Right cardiac atrium (tissue), 5 donors: ENCODE results near the gene C21orf91. TPM values are rescaled to one million over a fixed set of nuclear protein-coding genes. Genes with fewer than 3 reads are reported as not detected.

Experiments used
- ATAC-seq, 2 donors: fragments of 200-7000 bp; cut with Tn5 transposase; one replicate each; pipeline versions ENCODE4 v1.8.0 to v1.9.1; 2020; ENCODE audit warnings: moderate library complexity in 2 of 2, mild to moderate bottlenecking in 1 of 2
- DNase-seq, 3 donors: peaks; one replicate each; pipeline ENCODE4 v3.0.0-alpha.2; 2020
- H3K27ac ChIP-seq: one replicate; pipeline ENCODE4 v1.5.1; 2013; ENCODE audit warnings: mild to moderate bottlenecking, low read length, control low read depth, moderate library complexity
- H3K27me3 ChIP-seq: one replicate; pipeline ENCODE4 v1.6.1; 2013; ENCODE audit not compliant: control insufficient read depth, insufficient read depth
- H3K4me1 ChIP-seq: one replicate; pipeline ENCODE4 v1.6.1; 2013; ENCODE audit warnings: low read length; ENCODE audit not compliant: control insufficient read depth, insufficient read depth
- H3K4me3 ChIP-seq: one replicate; pipeline ENCODE4 v1.5.1; 2013; ENCODE audit warnings: low read length, control low read depth
- H3K9me3 ChIP-seq: one replicate; pipeline ENCODE4 v1.6.1; 2013; ENCODE audit warnings: low read length; ENCODE audit not compliant: control insufficient read depth
- whole genome bisulfite sequencing: extraction: QIAGEN DNeasy Blood & Tissue Kit; methylation state at CpG from one replicate; pipeline ENCODE4 v1.1.7; 2013; 5-methylcytosine and 5-hydroxymethylcytosine counted together
- intact Hi-C, 4 donors: fragments of 100-400 bp; cut with DNase I; formaldehyde crosslinking; loops; one replicate each; pipeline versions ENCODE4 v1.11.0 to v1.14.0; 2022 to 2023
- polyA plus RNA-seq: library from polyadenylated mRNA; stranded (reverse); fragments of 200-250 nt; gene quantifications from one replicate; pipeline ENCODE4 v1.2.3, GENCODE V29; 2013
- total RNA-seq, 4 donors: library from RNA; stranded (reverse); fragmentation: NEBNext Ultra II Directional; extraction: Animal tissue kit (Norgen Biotek cat#: 25700); gene quantifications; one replicate each; pipeline ENCODE4 v1.2.1, GENCODE V29; 2021
- donor health status: healthy with polysubstance abuse.
- donor health status: DM: no; HTN: yes; CAD: no.
- donor health status: DM: no; HTN: no; CAD: no.
- donor health status: DM: no; HTN: yes; CAD: no; lungs with severe emphysema.
- donor health status: DM: yes; HTN: yes; CAD: no.

C21orf91 gene
- total and polyA plus RNA-seq, 5 donors: 3.6 to 11.7 (median 9.7) TPM

DNA sequence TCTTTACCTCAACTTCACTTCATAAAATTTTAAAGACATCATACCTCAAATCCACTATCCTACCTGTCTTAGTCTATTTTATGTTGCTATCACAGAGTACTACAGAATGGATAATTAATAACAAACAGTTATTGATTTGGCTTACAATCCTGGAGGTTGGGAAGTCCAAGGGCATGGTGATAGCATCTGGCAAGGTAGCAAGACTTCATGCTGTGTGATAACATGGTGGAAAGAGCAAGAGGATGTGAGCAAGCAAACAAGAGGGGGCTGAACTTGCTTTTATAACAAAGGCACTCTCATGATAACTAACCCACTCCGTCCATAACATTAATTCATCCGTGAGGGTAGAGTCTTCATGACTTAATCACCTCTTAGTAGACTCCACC lies 33.8 kb downstream of the C21orf91 start:
- Histone ChIP-seq H3K27me3 (no peaks in the 10 kb centered on the region), H3K27ac (no peak overlapping the region), H3K9me3 (no peaks in the 10 kb centered on the region), H3K4me3 (no peak overlapping the region), H3K4me1 (no peaks in the 10 kb centered on the region)
- DNase-seq (no peak), ATAC-seq (no peak)
- intact Hi-C loops: no loop called here
- WGBS: 98% methylated on average over 2 of the region's 2 CpGs

DNA sequence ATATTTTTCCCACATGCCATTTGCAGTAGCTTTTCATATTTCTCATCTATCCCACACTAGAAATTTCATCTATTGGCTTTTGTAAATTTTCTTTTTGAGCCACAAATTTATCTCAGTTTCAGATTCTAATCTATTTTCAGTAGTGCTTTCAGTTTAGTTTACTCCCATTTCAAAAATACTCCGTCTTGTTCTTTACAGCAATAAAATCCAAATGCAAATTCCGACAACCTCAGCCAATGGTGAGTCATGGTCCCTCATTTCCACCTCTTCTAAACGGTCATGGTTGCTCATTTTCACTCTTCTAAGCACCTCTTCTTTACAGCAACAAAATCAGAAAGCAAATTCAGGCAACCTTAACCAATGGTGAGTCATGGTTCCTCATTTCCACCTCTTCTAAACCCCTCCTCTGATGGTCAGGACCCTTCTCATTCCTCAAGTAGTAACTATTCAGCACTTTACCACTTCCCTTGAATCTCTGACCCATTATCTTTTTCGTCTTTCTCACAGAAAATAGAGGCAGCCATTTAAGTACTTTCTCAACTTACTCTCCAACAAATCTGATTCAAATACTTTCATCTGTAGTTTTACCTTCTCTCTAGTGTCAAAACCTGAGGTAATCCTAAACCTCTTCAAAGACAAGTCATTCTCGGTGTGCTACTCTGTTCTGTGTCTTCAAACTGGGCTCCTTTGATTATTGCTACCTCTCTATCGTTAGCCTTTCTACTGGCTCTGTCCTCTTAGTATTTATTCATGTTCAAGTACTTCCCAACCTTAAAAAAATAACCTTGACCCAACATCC lies 34.4 kb downstream of the C21orf91 start:
- DNase-seq (no peak), ATAC-seq (no peak)
- Histone ChIP-seq H3K4me3 (no peak overlapping the region), H3K4me1 (no peaks in the 10 kb centered on the region), H3K9me3 (no peaks in the 10 kb centered on the region), H3K27me3 (no peaks in the 10 kb centered on the region), H3K27ac (no peak overlapping the region)
- intact Hi-C loops: no loop called here
- WGBS: 85% methylated on average over 6 of the region's 6 CpGs

DNA sequence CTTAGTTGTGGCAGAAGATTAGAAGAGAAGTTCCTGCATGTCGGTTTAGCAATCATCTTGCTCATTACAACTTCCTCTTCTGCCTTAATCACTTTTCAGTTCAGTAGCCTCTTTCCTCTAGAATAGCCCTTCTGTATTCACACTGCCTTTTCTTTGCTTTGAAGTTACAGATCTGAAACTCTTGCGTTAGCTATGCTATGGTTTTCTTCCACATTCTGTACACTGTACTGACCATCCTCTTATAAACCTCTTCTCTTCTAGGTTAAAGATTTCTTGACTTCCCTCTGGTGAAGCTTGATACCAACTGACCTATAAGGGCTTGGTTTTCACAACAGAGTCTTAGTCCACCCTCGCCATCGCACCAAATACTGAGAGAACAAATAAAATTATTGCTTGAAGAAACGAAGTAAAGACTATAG lies 35.0 kb downstream of the C21orf91 start:
- Histone ChIP-seq H3K9me3 (no peaks in the 10 kb centered on the region), H3K27ac (no peak overlapping the region), H3K27me3 (no peaks in the 10 kb centered on the region), H3K4me3 (no peak overlapping the region), H3K4me1 (no peaks in the 10 kb centered on the region)
- WGBS: 65% methylated on average over 5 of the region's 5 CpGs
- DNase-seq: no peak
- intact Hi-C loops: no loop called here
- ATAC-seq: no peak

DNA sequence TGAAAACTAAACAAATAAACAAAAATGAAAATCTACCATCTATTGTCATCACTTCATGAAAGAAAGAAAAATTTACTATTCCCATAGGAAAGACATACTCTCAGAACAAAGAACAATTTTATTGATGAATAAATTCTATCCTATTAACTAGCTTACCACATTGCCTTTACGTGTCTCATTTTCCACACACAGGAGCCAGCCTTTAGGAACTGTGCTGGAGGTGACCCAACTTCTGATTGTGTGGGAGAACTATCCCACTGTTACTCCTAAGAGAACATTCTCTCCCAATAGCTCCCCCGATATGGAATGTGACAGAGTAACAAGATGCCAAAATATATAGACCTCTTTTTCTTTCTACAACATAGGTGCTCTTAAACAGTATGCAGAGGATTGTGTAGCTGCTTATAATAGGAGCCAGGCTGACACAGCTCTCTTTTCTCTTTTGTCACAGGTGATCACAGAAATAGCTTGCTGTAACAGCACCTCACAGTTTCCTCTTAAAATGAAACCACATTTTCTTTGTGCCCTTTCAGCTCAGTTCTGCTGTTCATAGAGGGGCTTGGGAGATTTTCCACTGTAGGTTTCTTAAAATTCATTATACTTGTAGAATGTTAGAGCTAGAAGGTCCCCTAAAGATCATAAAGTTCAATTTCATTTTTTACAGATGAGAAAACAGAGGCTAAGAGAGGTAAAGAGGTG lies 35.5 kb downstream of the C21orf91 start:
- no peak overlapping the region for H3K27ac ChIP-seq
- H3K9me3 ChIP-seq: no peaks in the 10 kb centered on the region
- intact Hi-C loops: no loop called here
- H3K4me3 ChIP-seq: no peak overlapping the region
- no peaks in the 10 kb centered on the region for H3K4me1 ChIP-seq
- no peak for DNase-seq
- whole genome bisulfite sequencing: 65% methylated on average over 2 of the region's 2 CpGs
- H3K27me3 ChIP-seq: no peaks in the 10 kb centered on the region
- ATAC-seq: no peak

DNA sequence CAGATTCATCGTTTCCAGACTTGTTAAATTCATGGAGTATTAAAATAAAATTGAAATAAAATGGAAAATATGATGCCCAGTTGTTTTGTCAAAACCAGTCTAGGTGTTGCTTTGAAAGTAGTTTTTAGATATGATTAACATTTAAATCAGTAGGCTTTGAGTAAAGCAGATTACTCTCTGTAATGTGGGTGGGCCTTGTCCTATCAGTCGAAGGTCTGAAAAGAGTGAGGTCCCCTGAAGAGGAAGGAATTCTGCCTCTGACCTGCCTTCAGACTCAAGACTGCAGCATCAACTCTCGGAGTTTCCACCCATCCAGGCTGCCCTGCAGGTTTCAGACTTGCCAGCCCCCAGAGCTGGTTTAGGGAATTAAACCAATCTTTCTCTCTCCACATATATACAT lies 36.2 kb downstream of the C21orf91 start:
- Histone ChIP-seq H3K4me3 (no peak overlapping the region), H3K27me3 (no peaks in the 10 kb centered on the region), H3K27ac (no peak overlapping the region), H3K4me1 (no peaks in the 10 kb centered on the region), H3K9me3 (no peaks in the 10 kb centered on the region)
- WGBS: 95% methylated on average over 3 of the region's 3 CpGs
- intact Hi-C loops: no loop called here
- no peak for DNase-seq
- ATAC-seq: no peak

DNA sequence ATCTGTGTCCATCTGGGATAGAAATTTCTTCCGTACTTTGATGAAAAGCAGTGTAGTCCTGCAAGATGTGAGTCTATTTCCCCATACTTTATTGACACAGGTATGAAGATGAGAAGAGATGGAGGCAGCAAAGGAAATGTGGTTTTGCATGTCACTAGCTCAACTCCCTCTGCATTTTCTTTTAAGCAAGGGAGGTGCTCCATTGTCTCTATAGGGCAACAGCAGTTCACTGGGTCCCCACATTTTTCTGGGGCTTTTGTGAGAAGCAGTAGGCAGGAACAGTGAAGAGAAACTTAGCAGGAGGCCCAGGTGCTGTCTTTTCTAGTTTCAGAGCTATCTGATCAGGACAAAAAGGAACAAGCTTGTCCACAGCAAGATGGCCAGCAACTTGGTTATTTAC lies 37.1 kb downstream of the C21orf91 start:
- DNase-seq (no peak), ATAC-seq (no peak)
- 92% methylated on average over 1 of the region's 1 CpG for WGBS
- H3K27ac ChIP-seq: no peak overlapping the region
- no peaks in the 10 kb centered on the region for H3K27me3 ChIP-seq
- no peaks in the 10 kb centered on the region for H3K4me1 ChIP-seq
- intact Hi-C loops: no loop called here
- H3K4me3 ChIP-seq: no peak overlapping the region
- no peaks in the 10 kb centered on the region for H3K9me3 ChIP-seq

DNA sequence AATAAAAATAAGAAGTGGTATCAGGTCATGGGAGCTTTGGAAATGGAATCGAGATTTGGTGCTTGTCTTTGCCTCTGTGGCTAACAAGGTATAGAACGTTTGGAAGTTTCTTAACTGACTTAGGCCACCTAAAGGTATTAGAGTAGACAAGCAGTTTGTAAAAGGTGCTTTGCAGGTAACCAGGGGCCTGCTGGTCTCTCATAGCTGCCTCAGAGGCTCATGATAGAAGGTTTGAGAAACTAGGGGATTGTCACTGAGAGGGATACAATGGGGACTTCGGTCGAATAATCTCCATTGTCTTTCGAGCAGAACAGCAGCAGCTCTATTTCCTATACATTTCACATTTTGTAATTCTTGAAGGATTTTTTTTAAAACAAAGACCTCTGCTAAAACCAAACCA lies 37.6 kb downstream of the C21orf91 start:
- Histone ChIP-seq H3K27ac (no peak overlapping the region), H3K9me3 (no peaks in the 10 kb centered on the region)

DNA sequence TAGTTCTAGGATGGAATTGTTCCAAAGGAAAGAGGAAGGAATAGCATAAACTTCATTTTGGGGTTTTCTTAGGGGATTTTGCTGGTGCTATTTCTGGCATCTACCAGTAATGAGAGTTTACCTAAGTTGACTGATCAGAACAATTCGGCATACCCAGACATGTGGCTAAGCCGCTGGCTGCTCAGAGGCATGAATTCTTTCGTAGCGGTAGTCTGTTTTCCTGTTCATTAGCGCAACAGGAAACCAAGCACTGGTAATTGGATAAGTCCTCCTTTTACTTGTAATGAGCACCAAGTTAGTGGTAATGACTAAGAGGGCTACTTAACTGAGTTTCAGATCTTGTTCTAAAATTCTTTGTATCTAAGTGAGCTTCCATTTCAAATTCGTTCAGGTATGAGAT lies 38.6 kb downstream of the C21orf91 start:
- Histone ChIP-seq H3K9me3 (no peaks in the 10 kb centered on the region), H3K4me1 (no peaks in the 10 kb centered on the region), H3K27ac (no peak overlapping the region), H3K4me3 (no peak overlapping the region), H3K27me3 (no peaks in the 10 kb centered on the region)
- ATAC-seq: no peak
- 59% methylated on average over 6 of the region's 6 CpGs for WGBS
- intact Hi-C loops: no loop called here
- DNase-seq: no peak

More for the DNA sequence above, 37.6 kb downstream of the C21orf91 start:
- DNase-seq: no peak
- WGBS: 93% methylated on average over 5 of the region's 5 CpGs
- intact Hi-C loops: no loop called here
- Histone ChIP-seq H3K4me3 (no peak overlapping the region), H3K4me1 (no peaks in the 10 kb centered on the region), H3K27me3 (no peaks in the 10 kb centered on the region)
- ATAC-seq: no peak

DNA sequence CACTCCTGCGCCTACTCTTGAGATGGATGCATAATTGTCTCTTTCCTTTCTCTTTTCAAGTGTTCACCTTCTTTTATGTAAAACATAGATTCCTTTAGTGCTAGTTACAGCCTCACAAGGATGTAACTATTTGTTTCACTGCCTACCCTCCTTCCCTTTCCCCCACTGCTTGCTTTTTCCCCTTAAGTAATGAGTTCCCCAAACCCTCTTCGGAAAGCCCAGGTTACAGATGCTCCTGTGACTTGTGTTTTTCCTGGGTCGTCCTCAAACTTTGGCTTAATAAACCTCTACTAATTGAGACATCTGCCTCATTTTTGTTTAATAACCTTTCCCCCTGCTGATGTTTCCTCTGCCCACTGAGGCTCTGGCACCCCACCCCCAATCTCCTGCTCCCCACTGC lies 39.2 kb downstream of the C21orf91 start:
- no peak for ATAC-seq
- Histone ChIP-seq H3K4me1 (no peaks in the 10 kb centered on the region), H3K4me3 (no peak overlapping the region), H3K27me3 (no peaks in the 10 kb centered on the region), H3K27ac (no peak overlapping the region), H3K9me3 (no peaks in the 10 kb centered on the region)
- no peak for DNase-seq
- WGBS: 92% methylated on average over 3 of the region's 3 CpGs
- intact Hi-C loops: no loop called here

DNA sequence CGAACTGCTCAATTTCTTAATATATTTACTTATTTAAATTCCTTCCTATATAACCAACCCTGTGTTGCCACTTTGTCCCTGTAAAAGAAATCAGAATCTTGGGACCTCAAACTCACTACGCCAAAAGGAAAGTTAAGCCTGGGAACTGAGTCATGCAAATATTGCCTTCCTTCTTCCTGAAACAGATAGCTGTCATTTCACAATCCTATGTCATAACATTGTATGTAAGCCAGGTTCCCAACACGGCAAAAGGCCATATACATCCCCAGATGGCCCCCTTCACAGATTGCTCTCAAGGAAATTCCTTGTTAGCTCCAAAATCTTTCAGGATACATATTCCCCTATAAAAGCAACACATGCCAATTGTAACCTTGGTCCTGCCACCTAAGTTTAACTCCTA lies 39.7 kb downstream of the C21orf91 start:
- WGBS: 74% methylated on average over 3 of the region's 3 CpGs
- Histone ChIP-seq H3K4me3 (no peak overlapping the region), H3K4me1 (no peaks in the 10 kb centered on the region), H3K27me3 (no peaks in the 10 kb centered on the region), H3K9me3 (no peaks in the 10 kb centered on the region), H3K27ac (no peak overlapping the region)
- DNase-seq: no peak
- no peak for ATAC-seq
- intact Hi-C loops: no loop called here

DNA sequence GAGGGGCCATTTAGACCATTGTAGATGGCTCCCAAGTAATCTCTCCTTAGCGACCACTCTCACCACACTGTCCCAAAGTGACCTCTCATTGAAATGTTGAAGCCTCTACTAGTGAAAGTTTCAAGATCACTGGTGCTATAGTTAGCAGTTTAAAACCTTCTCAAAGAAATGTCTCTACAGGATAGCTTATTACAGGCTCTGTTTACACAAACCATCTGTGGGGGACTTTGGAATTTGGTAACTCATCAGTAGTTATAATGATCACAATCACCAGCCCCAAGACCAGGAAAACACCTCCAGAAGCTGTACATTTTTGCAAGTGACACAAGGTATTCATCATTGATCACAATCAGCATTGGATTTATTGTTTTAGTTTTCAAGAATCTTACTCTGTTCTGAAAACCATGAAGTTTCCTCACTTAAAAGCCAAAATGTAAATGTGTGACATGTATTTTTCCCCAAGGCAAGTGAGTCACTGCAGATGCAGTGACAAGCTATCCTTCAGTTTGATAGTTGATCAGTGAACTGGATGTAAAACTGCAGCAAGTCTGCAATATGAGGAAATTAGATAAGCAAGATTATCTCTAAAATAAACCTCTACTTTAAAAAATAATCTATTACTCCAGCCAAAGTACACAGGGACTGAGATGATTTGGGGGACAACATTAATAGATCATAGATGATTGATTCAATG lies 41.9 kb downstream of the C21orf91 start:
- Histone ChIP-seq H3K4me1 (no peaks in the 10 kb centered on the region), H3K27me3 (no peaks in the 10 kb centered on the region), H3K27ac (no peak overlapping the region), H3K4me3 (no peak overlapping the region), H3K9me3 (no peaks in the 10 kb centered on the region)
- ATAC-seq: no peak
- intact Hi-C loops: no loop called here
- DNase-seq: no peak
- WGBS: 57% methylated on average over 1 of the region's 1 CpG
